ENCODE data around the gene PRELP. TPM values are rescaled to one million over a fixed set of nuclear protein-coding genes. Genes with fewer than 3 reads are reported as not detected.

The PRELP gene
- total RNA-seq, 1 donor, result 1.4 TPM

DNA sequence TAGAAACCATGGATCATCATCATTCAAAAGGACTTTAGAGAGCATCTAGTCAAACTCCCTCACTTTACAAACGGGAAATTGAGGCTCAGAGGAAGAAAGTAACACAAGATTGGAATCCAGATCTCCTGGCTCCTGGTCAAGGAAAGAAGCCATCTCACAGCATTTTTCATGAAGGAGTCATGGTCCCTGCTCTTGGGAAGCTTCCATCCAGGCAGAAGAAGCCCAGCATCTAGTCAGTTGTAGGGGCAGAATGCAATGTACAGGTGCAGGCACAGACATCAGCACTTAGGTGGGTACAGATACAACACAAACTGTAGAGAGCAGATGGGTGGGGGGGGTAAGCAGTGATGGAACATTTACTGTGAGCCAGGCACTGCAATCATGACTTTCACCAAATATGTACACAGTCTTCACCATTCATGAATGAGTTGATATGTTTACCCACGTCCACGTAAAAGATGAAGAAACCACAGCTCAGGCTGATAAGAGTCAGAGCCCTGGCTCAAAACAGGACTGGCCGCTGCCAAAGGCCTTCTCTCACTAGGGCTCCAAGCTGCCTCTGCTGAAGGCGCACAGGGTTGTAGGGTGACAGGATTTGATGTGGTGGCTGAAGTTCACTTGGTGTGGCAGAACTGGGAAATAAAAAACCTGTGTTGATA is 62.3 kb downstream of the PRELP start:
- DNase-seq (ENCODE audit: low read depth), result peak; percentile 87
- no peak overlapping the region for H3K4me3 ChIP-seq (ENCODE audit: low read depth, low read length)
- TF ChIP-seq, protein P1, sequence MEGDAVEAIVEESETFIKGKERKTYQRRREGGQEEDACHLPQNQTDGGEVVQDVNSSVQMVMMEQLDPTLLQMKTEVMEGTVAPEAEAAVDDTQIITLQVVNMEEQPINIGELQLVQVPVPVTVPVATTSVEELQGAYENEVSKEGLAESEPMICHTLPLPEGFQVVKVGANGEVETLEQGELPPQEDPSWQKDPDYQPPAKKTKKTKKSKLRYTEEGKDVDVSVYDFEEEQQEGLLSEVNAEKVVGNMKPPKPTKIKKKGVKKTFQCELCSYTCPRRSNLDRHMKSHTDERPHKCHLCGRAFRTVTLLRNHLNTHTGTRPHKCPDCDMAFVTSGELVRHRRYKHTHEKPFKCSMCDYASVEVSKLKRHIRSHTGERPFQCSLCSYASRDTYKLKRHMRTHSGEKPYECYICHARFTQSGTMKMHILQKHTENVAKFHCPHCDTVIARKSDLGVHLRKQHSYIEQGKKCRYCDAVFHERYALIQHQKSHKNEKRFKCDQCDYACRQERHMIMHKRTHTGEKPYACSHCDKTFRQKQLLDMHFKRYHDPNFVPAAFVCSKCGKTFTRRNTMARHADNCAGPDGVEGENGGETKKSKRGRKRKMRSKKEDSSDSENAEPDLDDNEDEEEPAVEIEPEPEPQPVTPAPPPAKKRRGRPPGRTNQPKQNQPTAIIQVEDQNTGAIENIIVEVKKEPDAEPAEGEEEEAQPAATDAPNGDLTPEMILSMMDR (IDR thresholded peaks at IDR 0.05; ENCODE audit: insufficient read depth, low read length), result no peak

DNA sequence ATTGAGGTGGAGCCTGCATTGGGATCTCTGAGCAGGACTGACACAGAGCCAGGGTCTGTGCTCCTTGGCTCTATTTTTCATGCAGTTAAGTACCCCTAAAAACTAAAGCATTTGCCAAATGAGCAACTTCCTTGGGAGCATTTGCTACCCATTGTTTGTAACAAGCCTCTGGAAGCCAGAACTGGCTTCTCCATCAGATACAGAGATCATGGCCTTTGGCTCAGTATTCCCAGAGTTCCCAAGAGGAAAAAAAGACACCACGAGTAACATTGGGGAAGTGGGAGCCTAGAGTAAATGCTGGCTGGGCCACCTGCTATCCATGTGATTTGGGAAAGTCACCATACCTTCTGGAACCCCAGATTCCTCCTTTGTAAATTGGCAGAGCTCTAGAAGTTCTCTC is 63.1 kb downstream of the PRELP start:
- H3K4me3 ChIP-seq (ENCODE audit: low read depth, low read length), result no peak overlapping the region
- DNase-seq (ENCODE audit: low read depth), result no peak
- TF ChIP-seq, protein P1 (IDR thresholded peaks at IDR 0.05; ENCODE audit: insufficient read depth, low read length), result no peak

DNA sequence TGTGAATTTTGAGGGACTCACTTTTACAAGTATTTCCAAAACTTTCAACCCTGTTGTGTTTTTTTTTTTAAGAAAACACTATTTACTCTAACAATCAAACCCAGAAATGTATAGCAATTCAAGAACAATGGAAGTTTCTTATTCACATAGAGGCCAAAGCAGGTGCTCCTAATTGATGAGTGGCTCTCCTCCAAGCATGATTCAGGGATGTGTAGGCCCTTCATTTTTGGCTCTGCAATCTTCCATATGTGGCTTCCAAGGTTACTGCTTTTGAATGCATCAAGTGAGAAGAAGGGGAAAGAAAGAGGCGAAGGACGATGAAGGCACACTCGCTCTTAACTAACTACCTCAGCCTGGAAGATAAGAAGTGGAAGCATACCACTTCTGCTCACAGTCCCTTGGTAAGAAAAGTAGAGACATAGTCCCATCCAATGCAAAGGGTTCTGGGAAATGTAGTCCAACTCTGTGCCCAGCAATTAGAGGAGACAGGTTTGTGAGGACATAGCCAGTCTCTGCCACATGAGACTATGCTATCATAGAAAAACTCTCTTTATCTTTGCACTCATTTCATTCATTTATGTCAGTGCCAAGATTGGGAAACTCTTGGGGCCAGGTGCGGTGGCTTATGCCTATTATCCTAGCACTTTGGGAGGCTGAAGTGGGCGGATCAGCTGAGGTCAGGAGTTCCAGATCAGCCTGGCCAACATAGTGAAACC is 64.4 kb downstream of the PRELP start:
- H3K4me3 ChIP-seq (ENCODE audit: low read depth, low read length), result no peak overlapping the region
- TF ChIP-seq, protein P1 (IDR thresholded peaks at IDR 0.05; ENCODE audit: insufficient read depth, low read length), result no peak
- peak; percentile 58 for DNase-seq (ENCODE audit: low read depth)

Other genes with a start within 250 kb of the PRELP start
- gene CHIT1, start 246.1 kb upstream of the PRELP start, total RNA-seq (ENCODE audit: low replicate concordance), result not detected in 2 replicates
- gene BTG2, start 170.3 kb upstream of the PRELP start, total RNA-seq (ENCODE audit: low replicate concordance), result 16.7 and 18.2 TPM in 2 replicates
- 6.6 and 9.1 TPM in 2 replicates for gene FMOD, start 124.7 kb upstream of the PRELP start, total RNA-seq (ENCODE audit: low replicate concordance)
- gene OPTC, start 18.3 kb downstream of the PRELP start, total RNA-seq (ENCODE audit: low replicate concordance), result not detected in 2 replicates
- gene ATP2B4, start 151.0 kb downstream of the PRELP start, total RNA-seq (ENCODE audit: low replicate concordance), result 146 and 416 TPM in 2 replicates

Measured in fibroblast of the aortic adventitia (primary cell).